GM12874 (cell line): ENCODE results near the gene INSIG2.

Experiments used
- CTCF ChIP-seq: IDR thresholded peaks from 2 replicates; pipeline ENCODE4 v1.5.1; 2011; ENCODE audit warnings: low read depth, mild to moderate bottlenecking, control low read depth, low read length, moderate library complexity; ENCODE audit not compliant: insufficient read depth

The INSIG2 gene

GRCh38 chr2:118091631-118092030 is 3.4 kb downstream of the INSIG2 start:
- TF ChIP-seq CTCF, result no peak

DNA sequence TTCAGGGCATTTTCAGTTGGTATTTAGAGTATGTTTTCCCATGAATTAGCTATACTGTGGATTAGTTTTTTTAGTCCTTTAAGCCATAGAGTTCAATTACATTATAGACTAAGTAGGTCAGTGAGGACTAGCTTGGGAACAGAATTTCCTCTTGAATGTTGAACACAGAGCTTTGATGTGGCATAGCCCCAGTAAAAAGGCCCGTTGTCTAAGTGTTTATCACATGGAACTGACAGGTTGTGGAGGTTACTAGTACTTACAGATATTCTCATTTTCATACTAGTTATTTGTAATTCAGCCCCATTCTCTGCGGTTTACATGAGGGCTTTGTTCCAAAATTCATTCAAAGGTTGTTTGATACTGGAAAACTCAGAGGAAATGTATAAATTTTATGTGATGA is 6.2 kb downstream of the INSIG2 start:
- no peak for TF ChIP-seq CTCF

DNA sequence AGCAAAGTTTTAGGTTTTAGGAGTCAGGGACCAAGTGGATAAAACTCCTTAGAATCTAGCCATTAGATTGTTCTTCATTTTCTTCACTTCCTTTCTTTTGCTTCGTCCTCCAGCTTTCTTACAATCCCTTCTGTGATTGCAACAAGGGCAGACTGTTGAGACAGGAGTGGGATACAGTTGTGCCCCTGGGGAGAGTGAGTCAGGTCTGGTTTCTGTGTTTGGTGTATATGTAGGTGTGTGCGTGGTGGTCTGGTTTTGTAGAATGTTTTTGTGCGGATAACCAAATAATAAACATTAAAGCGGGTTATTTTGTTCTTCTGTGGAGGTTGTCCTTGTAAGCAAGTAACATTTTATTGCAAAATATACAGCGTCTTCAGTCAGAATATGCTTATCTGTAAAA is 7.3 kb downstream of the INSIG2 start:
- TF ChIP-seq CTCF, result no peak

DNA sequence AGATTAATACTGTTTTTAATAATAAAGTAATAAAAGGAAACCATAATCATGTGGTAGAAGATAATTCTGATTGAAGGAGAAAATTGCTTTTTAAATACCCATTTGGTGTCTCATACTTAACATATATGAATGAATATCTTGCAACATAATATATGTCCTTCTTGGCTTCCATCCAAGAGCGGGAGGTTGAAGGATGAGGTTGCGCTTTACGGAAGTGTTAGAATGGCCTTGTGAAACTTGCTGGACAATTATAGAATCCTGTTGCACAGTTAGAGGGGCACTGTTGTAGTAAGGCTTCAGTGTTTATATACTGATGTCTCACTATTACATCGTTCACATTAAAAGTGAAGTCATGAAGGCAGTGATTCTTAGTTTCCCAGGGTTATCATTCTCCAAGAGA is 9.4 kb downstream of the INSIG2 start:
- TF ChIP-seq CTCF, result no peak

GRCh38 chr2:118098307-118099030 is 10.2 kb downstream of the INSIG2 start:
- no peak for TF ChIP-seq CTCF

- TF ChIP-seq CTCF, result no peak
These were observed 14.3 kb downstream of the INSIG2 start for GRCh38 chr2:118102433-118103082.

- TF ChIP-seq CTCF, result no peak
These were observed 16.0 kb downstream of the INSIG2 start for GRCh38 chr2:118103951-118104940.
